GM19238 (cell line): ENCODE measurements around the gene DNAH3.
"Not testable (repeated sequence)": the region's sequence is repeated elsewhere in the genome, so short reads cannot be mapped to it uniquely, and the experiment has no call there.

ENCODE experiments used
- DNase-seq: peaks from one replicate; pipeline ENCODE4 v3.0.0; 2011; ENCODE audit warnings: low spot score; ENCODE audit not compliant: insufficient read length

DNAH3 gene

GRCh38 chr16:20944861-20945574 is 205.6 kb downstream of the DNAH3 start:
- no peak for DNase-seq

- no peak for DNase-seq
Measured at GRCh38 chr16:20942256-20942655, 208.4 kb downstream of the DNAH3 start.

- DNase-seq: no peak
Measured at GRCh38 chr16:20941636-20941926, 209.1 kb downstream of the DNAH3 start.

GRCh38 chr16:20940871-20941635 is 209.6 kb downstream of the DNAH3 start:
- no peak for DNase-seq

GRCh38 chr16:20939611-20940010 is 211.0 kb downstream of the DNAH3 start:
- DNase-seq: no peak

- no peak for DNase-seq
Measured at GRCh38 chr16:20938426-20938825, 212.2 kb downstream of the DNAH3 start.

- no peak for DNase-seq
Measured at GRCh38 chr16:20937736-20938135, 212.9 kb downstream of the DNAH3 start.

- no peak for DNase-seq
Measured at GRCh38 chr16:20933589-20933988, 217.1 kb downstream of the DNAH3 start.

- no peak for DNase-seq
Measured at GRCh38 chr16:20931066-20931600, 219.5 kb downstream of the DNAH3 start.

- DNase-seq: no peak
Measured at GRCh38 chr16:20930365-20930690, 220.3 kb downstream of the DNAH3 start.

GRCh38 chr16:20929676-20930364 is 220.8 kb downstream of the DNAH3 start:
- not testable (repeated sequence) for DNase-seq

- DNase-seq: no peak
Measured at GRCh38 chr16:20928774-20929411, 221.8 kb downstream of the DNAH3 start.

GRCh38 chr16:20925751-20926150 is 224.9 kb downstream of the DNAH3 start:
- DNase-seq: no peak

- DNase-seq: no peak
Measured at GRCh38 chr16:20923876-20924275, 226.8 kb downstream of the DNAH3 start.

GRCh38 chr16:20920799-20921198 is 229.8 kb downstream of the DNAH3 start:
- DNase-seq: no peak

- DNase-seq: no peak
Measured at GRCh38 chr16:20920091-20920490, 230.6 kb downstream of the DNAH3 start.

GRCh38 chr16:20918486-20919239 is 232.0 kb downstream of the DNAH3 start:
- DNase-seq: no peak

GRCh38 chr16:20916942-20917341 is 233.7 kb downstream of the DNAH3 start:
- no peak for DNase-seq

GRCh38 chr16:20916289-20916688 is 234.4 kb downstream of the DNAH3 start:
- no peak for DNase-seq

- DNase-seq: no peak
Measured at GRCh38 chr16:20911361-20911760, 239.3 kb downstream of the DNAH3 start.

- no peak for DNase-seq
Measured at GRCh38 chr16:20910781-20911321, 239.8 kb downstream of the DNAH3 start.
